NCI-H526 treated with DMSO at 0.1 percent for 48 hours (cell line): ENCODE data around the gene PTPA.
A peak's percentile ranks its signal among the peaks of the same experiment; 100 is the strongest.
"Not testable (repeated sequence)": the region's sequence is repeated elsewhere in the genome, so short reads cannot be mapped to it uniquely, and the experiment has no call there.

Experiments
- DNase-seq: peaks from one replicate; lab custom pipeline; 2025; lab: John Stamatoyannopoulos, UW

PTPA gene

DNA sequence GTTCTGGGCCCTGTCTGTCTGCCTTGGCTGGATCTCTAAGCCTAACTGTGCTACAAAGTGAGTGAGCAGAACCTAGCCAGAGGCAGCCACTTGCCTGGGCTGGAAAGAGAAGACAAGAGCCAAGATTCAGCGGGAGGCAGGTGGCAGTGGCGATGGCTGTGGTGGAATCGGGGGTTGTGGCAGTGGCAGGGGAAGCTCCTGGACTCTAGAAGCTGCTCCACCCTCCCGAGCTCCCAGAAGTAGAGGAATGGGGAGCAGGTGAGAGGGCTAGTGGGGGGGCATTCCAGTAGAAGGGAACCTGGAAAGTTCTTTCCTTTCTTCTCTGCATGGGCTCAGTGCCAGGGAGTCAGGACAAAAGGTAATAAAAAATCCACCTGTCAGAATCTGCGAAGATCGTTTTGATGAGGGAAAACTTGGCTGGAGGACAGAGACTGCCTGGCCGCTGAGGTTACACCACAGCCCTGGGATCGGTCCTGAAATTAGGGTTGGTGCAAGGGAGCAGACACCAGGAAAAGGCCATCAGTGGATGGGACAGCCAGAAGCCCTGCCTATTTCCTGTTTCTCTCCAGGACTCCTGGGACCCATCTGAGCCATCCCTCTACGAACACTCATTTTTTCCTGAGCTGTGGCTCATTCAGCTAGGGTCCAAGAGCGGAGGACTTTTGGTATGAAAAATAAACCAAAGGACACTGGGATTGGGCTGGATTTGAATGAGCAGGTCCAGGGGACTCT lies 2.2 kb upstream of the PTPA start:
- DNase-seq: no peak

DNA sequence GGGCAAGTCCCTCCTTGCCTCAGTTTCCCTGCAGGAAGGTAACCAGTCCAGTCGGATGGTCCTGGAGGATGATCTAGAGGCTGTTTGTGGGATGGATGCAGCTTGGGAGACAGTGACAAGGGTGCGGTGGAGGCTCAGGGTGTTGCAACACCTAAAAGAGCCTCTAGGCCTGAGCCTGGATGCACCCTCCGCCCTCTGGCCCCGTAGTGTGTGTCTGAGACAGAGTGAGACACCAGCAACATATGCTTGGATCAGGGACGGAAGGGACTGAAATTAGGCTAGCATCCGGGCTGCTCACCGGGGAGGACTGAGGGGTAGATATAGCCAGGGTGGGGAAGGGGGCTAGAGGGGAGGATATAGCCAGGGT lies 1.7 kb upstream of the PTPA start:
- no peak for DNase-seq

DNA sequence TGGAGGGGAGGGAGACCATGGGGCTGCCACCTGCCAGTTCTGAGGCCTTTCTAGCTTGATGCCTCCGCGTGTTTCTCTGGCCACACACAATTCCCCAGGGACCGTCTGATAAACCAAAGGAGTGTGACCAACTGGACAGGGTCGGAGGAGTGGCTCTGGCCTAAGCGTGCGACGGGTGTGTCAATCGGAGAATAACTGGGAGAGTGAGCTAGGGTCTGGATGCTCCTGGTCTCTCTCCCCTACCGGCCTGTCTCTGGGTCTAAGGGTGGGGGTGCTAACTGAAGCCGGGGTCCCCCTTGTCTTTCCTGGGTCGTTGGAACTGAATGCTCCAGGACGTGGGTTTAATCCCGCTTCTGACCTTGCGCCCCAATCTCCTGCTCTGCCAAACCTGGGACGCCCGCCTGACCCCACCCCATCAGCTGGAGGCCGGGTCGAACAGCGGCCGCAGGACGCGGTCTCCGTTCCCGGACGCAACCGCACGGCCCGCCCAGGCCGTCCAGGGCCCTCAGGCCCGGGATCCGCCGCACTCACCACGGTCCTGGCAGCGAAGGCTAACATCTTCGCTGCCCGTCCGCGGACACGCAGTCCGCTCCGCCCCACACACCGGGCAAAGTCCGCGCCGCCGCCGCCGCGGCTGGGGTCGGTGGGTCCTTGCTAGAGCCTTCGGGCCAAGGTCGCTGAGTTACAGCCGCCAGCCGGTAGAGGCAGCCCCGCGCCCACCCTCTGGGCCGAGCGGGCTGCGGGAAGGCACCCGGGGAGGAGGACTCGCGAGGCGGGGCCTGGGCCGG lies 1.1 kb upstream of the PTPA start:
- peak; percentile 7 for DNase-seq

DNA sequence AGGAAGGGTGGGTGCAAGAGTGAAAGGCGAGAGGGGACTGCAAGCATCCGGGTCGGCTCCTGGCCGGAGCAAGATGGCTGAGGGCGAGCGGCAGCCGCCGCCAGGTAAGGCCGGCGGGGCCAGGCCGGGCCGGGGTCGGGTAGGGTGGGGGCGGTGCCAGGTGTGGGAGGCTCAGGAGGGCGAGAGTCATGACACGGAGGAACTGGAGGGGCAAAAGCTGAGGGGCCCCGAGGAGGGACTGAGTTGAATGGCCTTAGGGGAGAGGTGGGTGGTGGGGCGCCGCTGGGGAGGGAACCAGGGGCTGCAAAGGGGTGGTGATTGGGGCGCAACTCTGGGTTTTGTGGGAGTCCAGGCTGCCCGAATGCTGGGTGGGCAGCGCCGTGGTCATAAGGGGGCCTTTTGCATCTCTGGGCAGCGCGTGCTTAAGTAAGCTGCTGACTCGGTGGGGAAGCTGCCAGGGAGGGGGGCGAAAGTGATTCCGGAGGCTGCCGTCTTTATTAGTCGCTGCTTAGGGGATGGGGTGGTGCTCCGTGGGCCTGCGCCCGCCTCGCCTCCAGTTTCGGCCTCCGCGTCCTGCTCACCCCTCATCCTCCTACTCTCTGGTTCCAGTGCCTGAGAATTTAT lies 425 bp downstream of the PTPA start:
- peak; percentile 23 for DNase-seq

DNA sequence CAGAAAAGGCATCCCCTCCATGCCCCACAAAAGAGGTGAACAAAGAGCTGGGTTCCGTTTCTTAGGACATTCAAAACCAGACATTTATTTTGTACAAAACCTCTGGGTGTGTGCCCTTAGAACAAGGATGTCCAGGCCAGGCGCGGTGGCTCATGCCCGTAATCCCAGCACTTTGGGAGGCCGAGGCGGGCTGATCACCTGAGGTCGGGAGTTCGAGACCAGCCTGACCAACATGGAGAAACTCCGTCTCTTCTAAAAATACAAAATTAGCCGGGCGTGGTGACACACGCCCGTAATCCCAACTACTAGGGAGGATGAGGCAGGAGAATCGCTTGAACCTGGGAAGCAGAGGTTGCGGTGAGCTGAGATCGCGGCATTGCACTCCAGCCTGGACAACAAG lies 1.3 kb downstream of the PTPA start:
- DNase-seq: not testable (repeated sequence)

DNA sequence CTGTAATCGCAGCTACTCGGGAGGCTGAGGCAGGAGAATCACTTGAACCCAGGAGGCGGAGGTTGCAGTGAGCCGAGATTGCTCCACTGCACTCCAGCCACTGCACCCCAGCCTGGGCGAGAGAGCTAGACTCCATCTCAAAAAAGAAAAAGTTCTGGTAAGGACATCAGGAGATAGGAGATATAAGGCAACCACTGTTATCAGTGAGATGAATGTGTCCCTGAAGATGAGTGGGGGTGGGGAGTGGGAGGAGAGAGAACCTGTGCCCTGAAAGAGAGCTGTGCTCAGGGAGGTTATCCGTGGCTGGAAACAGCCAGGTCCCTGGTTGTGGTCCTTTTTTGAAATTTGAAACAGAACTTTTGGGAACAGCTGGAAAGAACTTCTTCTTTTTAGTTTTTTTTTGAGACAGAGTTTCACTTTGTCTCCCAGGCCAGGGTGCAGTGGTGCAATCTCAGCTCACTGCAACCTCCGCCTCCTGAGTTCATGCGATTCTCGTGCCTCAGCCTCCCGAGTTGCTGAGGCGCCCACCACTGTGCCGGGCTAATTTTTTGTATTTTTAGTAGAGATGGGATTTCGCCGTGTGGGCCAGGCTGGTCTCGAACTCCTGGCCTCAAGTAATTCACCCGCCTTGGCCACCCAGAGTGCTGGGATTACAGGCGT lies 2.6 kb downstream of the PTPA start:
- DNase-seq: no peak

DNA sequence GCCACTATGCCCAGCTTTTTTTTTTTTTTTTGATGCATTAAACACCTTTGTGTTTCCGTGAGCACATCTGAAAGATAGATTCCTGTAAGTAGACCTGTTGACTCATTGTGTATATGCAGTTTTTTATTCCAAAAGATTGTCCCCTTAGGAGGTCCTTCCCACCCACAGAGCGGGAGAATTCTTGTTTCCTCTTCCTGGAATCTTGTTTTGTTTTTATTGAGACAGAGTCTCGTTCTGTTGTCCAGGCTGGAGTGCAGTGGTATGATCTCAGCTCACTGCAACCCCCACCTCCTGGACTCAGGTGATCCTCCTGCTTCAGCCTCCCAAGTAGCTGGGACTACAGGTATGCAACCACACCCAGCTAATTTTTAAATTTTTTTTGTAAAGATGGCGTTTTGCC lies 7.6 kb downstream of the PTPA start:
- no peak for DNase-seq

DNA sequence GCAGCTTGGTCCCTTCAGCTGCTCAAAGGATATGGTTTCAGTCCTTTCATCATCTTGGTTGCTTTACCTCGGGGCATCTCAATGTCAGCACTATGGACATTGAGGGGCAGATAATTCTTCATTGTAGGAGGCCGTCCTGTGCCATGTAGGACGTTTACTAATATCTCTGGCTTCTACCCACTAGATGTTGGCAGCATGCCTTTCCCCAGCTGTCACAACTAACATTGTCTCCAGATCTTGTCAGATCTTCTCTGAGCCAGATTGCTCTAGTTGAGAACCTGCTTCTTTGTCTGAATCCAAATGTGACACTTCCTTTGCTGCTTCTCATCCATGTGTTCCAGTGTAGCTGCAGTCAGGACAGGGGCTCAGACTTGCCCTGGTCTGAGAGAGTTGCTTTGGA lies 10.3 kb downstream of the PTPA start:
- DNase-seq: no peak

DNA sequence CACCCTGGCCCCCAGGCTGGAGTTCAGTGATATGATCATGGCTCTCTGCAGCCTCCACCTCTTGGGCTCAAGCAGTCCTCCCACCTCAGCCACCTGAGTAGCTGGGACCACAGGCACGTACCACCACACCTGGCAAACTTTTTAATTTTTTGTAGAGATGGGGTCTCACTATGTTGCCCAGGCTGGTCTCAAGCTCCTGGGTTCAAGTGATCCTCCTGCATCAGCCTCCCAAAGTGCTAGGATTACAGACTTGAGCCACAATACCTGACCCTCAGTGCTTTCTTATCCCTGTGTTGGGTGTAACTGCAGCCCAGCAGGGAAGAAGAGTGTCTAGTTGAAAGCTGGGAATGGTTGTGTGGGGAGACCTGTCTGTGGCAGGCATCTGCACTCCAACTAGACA lies 10.9 kb downstream of the PTPA start:
- DNase-seq: no peak

DNA sequence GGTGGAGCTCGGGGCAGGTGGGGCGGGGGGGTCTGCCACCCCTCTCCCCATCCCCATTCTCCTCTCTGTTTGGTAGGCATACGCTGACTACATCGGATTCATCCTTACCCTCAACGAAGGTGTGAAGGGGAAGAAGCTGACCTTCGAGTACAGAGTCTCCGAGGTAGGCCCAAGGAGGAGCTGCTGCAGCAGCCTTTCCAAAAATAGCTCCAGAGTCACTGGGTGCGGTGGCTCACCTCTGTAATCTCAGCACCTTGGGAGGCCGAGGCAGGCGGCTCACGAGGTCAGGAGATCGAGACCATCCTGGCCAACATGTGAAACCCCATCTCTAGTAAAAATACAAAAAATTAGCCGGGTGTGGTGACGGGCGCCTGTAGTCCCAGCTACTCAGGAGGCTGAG lies 11.8 kb downstream of the PTPA start:
- not testable (repeated sequence) for DNase-seq

DNA sequence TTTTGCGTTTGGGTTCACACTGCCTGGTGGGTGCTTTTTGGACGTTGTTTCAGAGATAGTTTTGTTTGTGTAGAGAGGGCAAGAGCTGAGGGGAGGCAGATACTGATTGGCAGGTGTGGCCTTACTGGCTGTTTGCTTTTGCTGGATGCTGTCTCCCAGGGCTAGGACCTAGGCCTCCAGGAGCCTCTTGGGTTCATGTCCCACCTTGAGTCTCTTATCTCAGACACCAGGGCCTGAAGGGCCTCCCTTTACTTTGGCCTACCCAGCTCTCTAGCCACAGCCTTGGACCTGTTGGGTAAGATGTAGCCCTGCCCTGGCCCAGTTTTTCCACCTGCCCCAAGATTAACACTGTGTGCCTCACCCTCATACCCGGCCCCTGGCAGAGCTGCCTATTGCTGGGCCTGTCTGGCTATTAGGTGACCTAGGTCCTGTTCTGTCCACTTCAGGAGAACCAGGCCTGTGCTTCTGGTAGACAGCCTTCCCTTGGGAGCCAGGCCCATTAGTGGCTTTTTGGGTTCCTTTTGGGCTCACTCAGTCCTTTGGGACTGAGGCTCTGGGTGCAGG lies 13.4 kb downstream of the PTPA start:
- DNase-seq: no peak

DNA sequence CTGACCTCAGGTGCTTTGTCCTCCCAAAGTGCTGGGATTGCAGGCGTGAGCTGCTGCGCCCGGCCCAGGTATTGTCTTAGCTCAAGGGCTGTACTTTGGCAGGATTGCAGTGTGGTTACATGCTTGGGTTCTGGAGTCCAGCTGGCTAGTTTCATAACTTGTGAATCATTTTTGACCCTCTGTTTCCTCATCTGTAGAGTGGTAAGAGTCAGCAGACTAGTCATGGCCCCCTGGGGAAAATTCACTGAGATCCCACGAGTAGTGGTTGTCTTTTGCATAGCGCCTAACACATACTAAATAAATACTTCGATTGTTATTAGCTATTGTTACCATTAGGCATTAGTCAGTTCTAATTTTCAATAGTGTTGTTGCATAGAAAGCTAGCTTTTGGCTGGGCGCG lies 14.3 kb downstream of the PTPA start:
- no peak for DNase-seq

DNA sequence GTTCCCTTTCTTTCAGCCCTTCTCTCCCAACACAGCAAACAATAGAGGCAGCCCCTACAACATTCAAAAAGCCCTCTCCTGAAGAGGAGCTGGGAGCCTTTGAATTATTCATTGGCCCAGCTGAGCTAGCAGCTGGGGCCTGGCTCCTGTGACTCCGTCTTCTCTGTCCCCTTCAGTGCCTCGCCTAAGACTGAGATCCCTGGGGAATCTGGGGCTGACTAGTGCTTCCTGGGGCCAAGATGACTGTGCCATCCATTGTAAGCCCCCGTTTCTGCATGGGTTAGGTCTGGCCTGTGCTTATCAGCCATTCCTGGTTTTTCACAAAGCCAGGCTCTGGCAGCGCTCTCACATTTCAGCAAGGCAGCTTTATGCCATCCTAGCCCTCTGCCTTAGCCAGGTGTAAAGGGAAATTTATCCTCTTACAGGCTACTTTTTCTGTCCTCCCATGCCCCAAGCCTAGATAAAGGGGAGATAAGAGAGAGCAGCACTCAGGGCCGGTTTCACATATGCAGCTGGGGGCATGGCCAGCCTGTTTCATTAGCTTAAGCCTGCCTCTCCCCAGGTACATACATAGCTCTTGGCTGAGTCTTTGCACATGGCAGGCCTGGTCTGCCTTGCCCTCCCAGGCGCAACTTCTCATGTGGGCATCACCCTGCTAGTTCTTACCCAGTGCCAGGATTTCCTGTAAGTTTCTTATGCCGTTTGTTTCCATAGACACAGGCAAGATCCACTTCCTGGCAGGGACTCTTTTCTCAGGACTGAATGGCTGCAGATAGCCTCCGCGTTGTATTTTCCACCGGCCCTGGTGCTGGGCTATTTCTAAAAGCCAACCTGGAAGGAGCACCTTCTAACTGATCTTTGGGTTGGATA lies 15.8 kb downstream of the PTPA start:
- no peak for DNase-seq

DNA sequence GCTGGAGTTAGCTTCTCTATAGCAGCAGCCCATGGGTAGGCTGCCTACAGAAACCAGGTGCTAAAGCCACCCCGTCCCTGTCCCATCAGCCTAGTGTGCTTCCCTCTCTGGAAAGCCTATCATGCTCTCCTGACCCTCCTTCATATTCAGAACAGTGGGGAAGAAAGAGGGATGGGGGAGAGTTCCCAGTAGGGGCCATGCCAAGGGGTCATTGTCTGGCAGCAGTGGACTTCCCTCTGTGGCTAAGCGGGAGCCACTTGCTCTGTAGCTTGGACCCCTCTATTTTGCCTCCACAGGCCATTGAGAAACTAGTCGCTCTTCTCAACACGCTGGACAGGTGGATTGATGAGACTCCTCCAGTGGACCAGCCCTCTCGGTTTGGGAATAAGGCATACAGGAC lies 17.5 kb downstream of the PTPA start:
- DNase-seq: no peak

DNA sequence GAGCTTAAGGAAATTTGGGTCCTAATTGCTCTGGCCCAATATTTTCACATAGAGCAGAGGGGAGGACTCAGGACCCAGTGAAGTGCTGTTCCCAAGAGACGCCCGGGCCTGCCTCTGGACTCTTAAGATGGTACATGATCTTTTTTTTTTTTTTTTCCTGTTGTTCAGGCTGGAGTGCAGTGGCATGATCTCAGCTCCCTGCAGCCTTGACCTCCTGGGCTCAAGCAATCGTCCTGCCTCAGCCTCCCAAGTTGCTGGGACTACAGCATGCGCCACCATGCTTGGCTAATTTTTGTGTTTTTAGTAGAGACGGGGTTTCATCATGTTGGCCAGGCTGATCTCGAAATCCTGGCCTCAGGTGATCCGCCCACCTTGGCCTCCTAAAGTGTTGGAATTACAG lies 19.1 kb downstream of the PTPA start:
- DNase-seq: not testable (repeated sequence)

DNA sequence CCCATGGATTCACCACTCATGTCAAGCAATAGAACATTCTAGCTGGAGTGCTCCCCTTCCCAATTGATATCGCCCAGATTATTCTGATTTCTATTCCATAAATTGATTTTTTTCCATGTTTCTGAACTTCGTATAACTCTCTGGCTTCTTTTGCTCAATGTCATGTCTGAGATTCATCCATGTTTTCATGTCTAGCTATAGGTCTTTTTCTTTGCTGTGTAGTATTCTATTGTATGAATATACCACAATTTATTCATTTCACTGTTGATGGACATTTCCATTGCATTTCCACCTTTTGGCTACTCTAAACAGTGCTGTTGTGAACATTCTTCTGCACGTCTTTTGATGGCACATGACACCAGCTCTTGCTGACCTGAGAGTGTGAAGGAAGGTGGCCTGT lies 19.6 kb downstream of the PTPA start:
- no peak for DNase-seq

DNA sequence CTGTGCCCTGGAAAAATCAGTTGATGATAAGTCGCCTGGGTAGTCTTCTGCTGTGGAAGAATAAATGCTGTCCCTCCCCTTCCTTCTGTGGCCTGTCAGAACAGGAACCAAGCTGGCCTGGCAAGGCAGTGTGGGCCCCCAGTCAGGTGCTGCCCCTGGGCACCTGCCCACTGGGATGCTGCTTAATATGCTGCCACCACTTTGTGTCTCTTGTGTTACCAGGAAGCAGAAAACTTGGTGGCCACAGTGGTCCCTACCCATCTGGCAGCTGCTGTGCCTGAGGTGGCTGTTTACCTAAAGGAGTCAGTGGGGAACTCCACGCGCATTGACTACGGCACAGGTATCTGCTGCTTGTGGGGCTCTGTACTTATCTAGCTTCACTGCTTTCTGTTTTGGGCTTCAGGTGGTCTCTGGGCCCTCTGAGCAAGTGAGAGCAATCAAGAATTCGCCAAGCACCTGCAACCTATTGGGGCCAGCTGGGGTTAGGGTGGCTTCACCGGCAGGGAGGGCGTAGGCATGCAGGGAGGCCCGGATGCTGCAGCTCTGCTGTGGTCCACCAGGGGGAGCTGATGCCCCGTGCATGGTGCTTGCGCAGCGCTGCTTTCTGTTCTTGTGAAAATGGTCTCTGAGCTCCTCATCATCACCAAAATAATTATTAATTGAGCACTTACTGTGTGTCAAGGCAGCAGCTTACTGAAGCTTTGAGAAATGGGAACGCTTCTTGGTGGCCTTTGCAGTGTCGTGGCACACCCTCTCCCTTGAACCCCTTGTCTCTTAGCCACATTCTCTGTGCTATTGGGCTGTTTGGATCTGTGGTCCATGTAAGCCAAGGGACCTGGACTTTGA lies 20.3 kb downstream of the PTPA start:
- no peak for DNase-seq

DNA sequence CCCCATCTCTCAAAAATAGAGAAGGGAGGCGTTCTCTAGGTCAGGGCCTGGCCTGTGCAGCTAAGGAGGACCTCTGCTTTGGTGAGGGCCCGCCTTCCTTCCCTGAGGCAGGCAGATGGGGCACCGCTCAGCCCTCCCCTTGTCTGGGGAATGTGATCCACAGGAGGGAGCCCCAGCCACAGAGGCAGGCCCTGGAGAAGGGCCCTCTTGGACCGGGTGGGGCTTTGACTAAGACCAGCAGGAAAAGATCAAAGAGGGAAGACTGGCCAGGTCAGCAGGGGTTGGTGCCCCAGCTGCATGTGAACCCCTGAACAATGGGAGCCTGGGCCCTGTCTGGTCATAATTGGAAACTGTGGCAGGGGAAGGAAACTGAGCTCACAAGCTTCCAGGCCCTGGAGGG lies 21.9 kb downstream of the PTPA start:
- no peak for DNase-seq

DNA sequence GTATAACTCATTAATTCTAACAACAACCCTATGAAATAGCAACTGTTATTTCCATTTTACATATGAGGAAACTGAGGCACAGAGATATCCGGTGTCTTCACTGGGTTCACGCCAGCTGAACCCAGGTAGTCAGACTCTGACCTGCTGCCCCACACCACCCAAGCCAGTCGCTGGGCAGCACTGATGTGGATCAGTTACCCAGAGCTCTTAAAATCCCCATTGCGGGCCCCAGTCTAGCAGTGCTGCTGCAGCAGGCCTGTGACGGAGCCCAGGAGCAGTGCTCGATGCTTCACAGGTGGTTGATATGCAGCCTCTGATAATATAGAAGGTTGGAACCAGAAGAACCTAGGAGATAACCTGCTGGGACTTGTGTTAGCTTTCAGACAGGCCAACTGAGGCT lies 24.3 kb downstream of the PTPA start:
- no peak for DNase-seq

DNA sequence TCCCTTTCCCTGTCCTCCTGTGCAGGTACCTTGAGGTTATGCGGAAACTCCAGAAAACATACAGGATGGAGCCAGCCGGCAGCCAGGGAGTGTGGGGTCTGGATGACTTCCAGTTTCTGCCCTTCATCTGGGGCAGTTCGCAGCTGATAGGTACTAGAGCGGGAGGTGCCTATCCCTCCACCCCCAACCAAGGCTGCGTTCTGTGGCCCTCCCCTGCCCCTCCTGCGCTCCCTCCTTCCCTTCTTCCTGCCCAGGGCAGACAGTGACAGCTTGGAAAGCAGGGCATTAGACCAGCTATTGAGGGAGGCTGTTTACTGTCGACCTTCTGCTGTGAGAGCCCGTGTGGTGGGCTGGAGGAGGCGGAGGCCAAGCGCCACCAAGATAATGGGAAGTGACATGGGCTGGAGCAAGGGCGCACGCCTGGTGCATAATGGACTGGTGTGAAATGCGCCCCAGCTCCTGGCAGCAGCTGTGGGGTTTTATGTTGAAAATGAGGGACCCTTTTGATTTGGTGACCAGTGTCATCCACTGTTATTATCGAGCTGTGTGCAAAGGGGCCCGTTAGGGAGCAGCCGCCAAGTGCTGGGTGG lies 25.3 kb downstream of the PTPA start:
- DNase-seq: no peak
